Muscle layer of colon (tissue), 2 donors: ENCODE data around the gene RAD21L1.
"Not testable (repeated sequence)": the region's sequence is repeated elsewhere in the genome, so short reads cannot be mapped to it uniquely, and the experiment has no call there.

Experiments used
- H3K27ac ChIP-seq: one replicate; pipeline ENCODE4 v1.7.0; 2013; ENCODE audit warnings: low read depth, mild to moderate bottlenecking, low read length, moderate library complexity
- H3K27me3 ChIP-seq, 2 donors: one replicate each; pipeline ENCODE4 v1.7.0; 2013; ENCODE audit warnings: low read length in 2 of 2, mild to moderate bottlenecking in 2 of 2; ENCODE audit not compliant: insufficient read depth in 2 of 2, control insufficient read depth in 1 of 2
- H3K36me3 ChIP-seq: one replicate; pipeline ENCODE4 v1.7.0; 2013; ENCODE audit warnings: mild to moderate bottlenecking, low read length; ENCODE audit not compliant: insufficient read depth
- H3K4me1 ChIP-seq: one replicate; pipeline ENCODE4 v1.7.0; 2013; ENCODE audit warnings: mild to moderate bottlenecking, low read length; ENCODE audit not compliant: insufficient read depth
- H3K4me3 ChIP-seq, 2 donors: one replicate each; pipeline ENCODE4 v1.7.0; 2013; ENCODE audit warnings: low read length in 2 of 2, low read depth in 1 of 2, mild to moderate bottlenecking in 1 of 2, moderate library complexity in 1 of 2
- H3K9ac ChIP-seq: one replicate; pipeline ENCODE4 v1.7.0; 2013; ENCODE audit warnings: low read length
- H3K9me3 ChIP-seq: one replicate; pipeline ENCODE4 v1.7.0; 2013; ENCODE audit warnings: mild to moderate bottlenecking, low read length
- donor health status: abdominal sarcoma.
- donor health status: Adenocarcinoma of cecum.

Gene RAD21L1

GRCh38 chr20:1212607-1213396 is 13.0 kb upstream of the RAD21L1 start:
- H3K4me3 ChIP-seq, result no peak overlapping the region

GRCh38 chr20:1214838-1215261 is 11.0 kb upstream of the RAD21L1 start:
- Histone ChIP-seq H3K36me3 (no peaks in the 10 kb centered on the region), H3K27ac (no peak overlapping the region), H3K4me3 (no peak overlapping the region), H3K9me3 (no peaks in the 10 kb centered on the region), H3K4me1 (peaks cover 4% of the 10 kb centered on the region), H3K27me3 (no peaks in the 10 kb centered on the region), H3K9ac (no peak overlapping the region)

More at GRCh38 chr20:1212607-1213396, 13.0 kb upstream of the RAD21L1 start:
- Histone ChIP-seq H3K4me1 (peaks cover 4% of the 10 kb centered on the region), H3K36me3 (no peaks in the 10 kb centered on the region), H3K9ac (no peak overlapping the region), H3K27ac (no peak overlapping the region), H3K9me3 (no peaks in the 10 kb centered on the region), H3K27me3 (no peaks in the 10 kb centered on the region)

- Histone ChIP-seq H3K27ac (no peak overlapping the region), H3K36me3 (no peaks in the 10 kb centered on the region), H3K9ac (no peak overlapping the region), H3K9me3 (no peaks in the 10 kb centered on the region), H3K4me1 (peaks cover 4% of the 10 kb centered on the region), H3K27me3 (no peaks in the 10 kb centered on the region), H3K4me3 (no peak overlapping the region)
Observed at GRCh38 chr20:1215386-1216170, 10.3 kb upstream of the RAD21L1 start.

- H3K9ac ChIP-seq, H3K27ac ChIP-seq, H3K4me1 ChIP-seq, H3K36me3 ChIP-seq, H3K4me3 ChIP-seq, H3K9me3 ChIP-seq, H3K27me3 ChIP-seq: not testable (repeated sequence)
Observed at GRCh38 chr20:1216527-1217427, 9.1 kb upstream of the RAD21L1 start.

GRCh38 chr20:1222750-1223149 is 3.1 kb upstream of the RAD21L1 start:
- not testable (repeated sequence) for H3K27ac ChIP-seq, H3K9me3 ChIP-seq, H3K36me3 ChIP-seq, H3K4me1 ChIP-seq, H3K4me3 ChIP-seq, H3K9ac ChIP-seq
- peaks cover 17 to 18% of the 10 kb centered on the region in 2 donors for H3K27me3 ChIP-seq

GRCh38 chr20:1224205-1224890 is 1.5 kb upstream of the RAD21L1 start:
- H3K27ac ChIP-seq, result no peak overlapping the region
- no peak overlapping the region for H3K9ac ChIP-seq
- H3K9me3 ChIP-seq, result no peaks in the 10 kb centered on the region
- no peak overlapping the region for H3K4me3 ChIP-seq
- no peaks in the 10 kb centered on the region for H3K4me1 ChIP-seq
- H3K36me3 ChIP-seq, result no peaks in the 10 kb centered on the region
- H3K27me3 ChIP-seq, result peaks cover 20 to 25% of the 10 kb centered on the region in 2 donors

- Histone ChIP-seq H3K4me3 (no peak overlapping the region), H3K9ac (no peak overlapping the region), H3K9me3 (no peaks in the 10 kb centered on the region), H3K4me1 (no peaks in the 10 kb centered on the region), H3K36me3 (no peaks in the 10 kb centered on the region), H3K27me3 (peaks cover 20 to 34% of the 10 kb centered on the region in 2 donors), H3K27ac (no peak overlapping the region)
Observed at GRCh38 chr20:1225263-1225782, 521 bp upstream of the RAD21L1 start.

GRCh38 chr20:1229541-1229940 is 3.7 kb downstream of the RAD21L1 start:
- H3K36me3 ChIP-seq, result no peaks in the 10 kb centered on the region
- no peak overlapping the region for H3K9ac ChIP-seq
- H3K4me3 ChIP-seq, result no peak overlapping the region
- no peaks in the 10 kb centered on the region for H3K9me3 ChIP-seq
- peaks cover 18 to 34% of the 10 kb centered on the region in 2 donors for H3K27me3 ChIP-seq
- no peak overlapping the region for H3K27ac ChIP-seq
- H3K4me1 ChIP-seq, result no peaks in the 10 kb centered on the region

- H3K4me1 ChIP-seq, result no peaks in the 10 kb centered on the region
- no peak overlapping the region for H3K9ac ChIP-seq
- H3K9me3 ChIP-seq, result no peaks in the 10 kb centered on the region
- H3K27me3 ChIP-seq, result peaks cover 5 to 18% of the 10 kb centered on the region in 2 donors
- H3K27ac ChIP-seq, result no peak overlapping the region
- no peak overlapping the region for H3K4me3 ChIP-seq
- no peaks in the 10 kb centered on the region for H3K36me3 ChIP-seq
Observed at GRCh38 chr20:1232286-1233111, 6.7 kb downstream of the RAD21L1 start.

GRCh38 chr20:1240549-1240948 is 14.7 kb downstream of the RAD21L1 start:
- Histone ChIP-seq H3K27me3 (no peaks in the 10 kb centered on the region), H3K36me3 (no peaks in the 10 kb centered on the region), H3K27ac (no peak overlapping the region), H3K9me3 (no peaks in the 10 kb centered on the region), H3K9ac (no peak overlapping the region), H3K4me1 (no peaks in the 10 kb centered on the region), H3K4me3 (no peak overlapping the region)
